SH-SY5Y (cell line): ENCODE results near the gene SNED1.

ENCODE experiments used
- GATA2 ChIP-seq: IDR thresholded peaks from 2 replicates; pipeline ENCODE4 v1.6.1; 2011; ENCODE audit warnings: mild to moderate bottlenecking, low read depth, low read length
- GATA3 ChIP-seq: IDR thresholded peaks from 2 replicates; pipeline ENCODE4 v1.6.1; 2011; ENCODE audit warnings: low read depth, mild to moderate bottlenecking, low read length, moderate library complexity

- no peak for TF ChIP-seq GATA3
- TF ChIP-seq GATA2, result no peak
These were observed 137.8 kb downstream of the SNED1 start for GRCh38 chr2:241136191-241136590.
